MCF 10A (cell line): Measurements from ENCODE around the gene SERINC3. TPM values are rescaled to one million over a fixed set of nuclear protein-coding genes. Genes with fewer than 3 reads are reported as not detected.
A peak's percentile ranks its signal among the peaks of the same experiment; 100 is the strongest.

ENCODE experiments used
- BruUV-seq: library from RNA; stranded (reverse); fragments of 400-500 nt; replicated peaks from 2 replicates; lab custom pipeline; 2021; lab: Mats Ljungman, UMichigan
- CTCF ChIA-PET: fragments of 300-600 bp; sonication (Branson Sonifier 250); formaldehyde crosslinking; extraction: SDS; loops from one replicate; lab custom pipeline; 2021; ENCODE audit warnings: antibody characterized with exemption, inconsistent platforms; lab: Yijun Ruan, JAX
- POLR2A ChIA-PET: fragments of 300-600, 350-650 bp; sonication (Branson Sonifier 250); formaldehyde crosslinking; extraction: SDS; loops from one replicate; lab custom pipeline; 2020; ENCODE audit warnings: antibody characterized with exemption, inconsistent platforms; lab: Yijun Ruan, JAX
- DNase-seq: peaks from one replicate; pipeline ENCODE4 v3.0.0-alpha.2; 2018; ENCODE audit not compliant: unreplicated experiment
- H3K27ac Mint-ChIP-seq: one replicate; pipeline ENCODE4 v1.8.0; 2022; ENCODE audit warnings: mild to moderate bottlenecking, low read depth, mixed read lengths; ENCODE audit not compliant: unreplicated experiment
- H3K27me3 Mint-ChIP-seq: one replicate; pipeline ENCODE4 v1.8.0; 2022; ENCODE audit warnings: mixed read lengths; ENCODE audit not compliant: insufficient read depth, unreplicated experiment
- H3K36me3 Mint-ChIP-seq: one replicate; pipeline ENCODE4 v1.8.0; 2022; ENCODE audit warnings: mild to moderate bottlenecking, moderate library complexity, mixed read lengths; ENCODE audit not compliant: insufficient read depth, unreplicated experiment
- H3K4me1 Mint-ChIP-seq: one replicate; pipeline ENCODE4 v1.8.0; 2022; ENCODE audit warnings: mixed read lengths; ENCODE audit not compliant: insufficient read depth, unreplicated experiment
- H3K4me3 Mint-ChIP-seq: one replicate; pipeline ENCODE4 v1.8.0; 2022; ENCODE audit warnings: mild to moderate bottlenecking, moderate library complexity, mixed read lengths; ENCODE audit not compliant: unreplicated experiment
- H3K9me3 Mint-ChIP-seq: one replicate; pipeline ENCODE4 v1.8.0; 2022; ENCODE audit warnings: mixed read lengths; ENCODE audit not compliant: unreplicated experiment
- intact Hi-C: fragments of 100-400 bp; cut with micrococcal nuclease; formaldehyde crosslinking; loops from 2 replicates; pipeline ENCODE4 v1.14.1; 2022
- total RNA-seq: library from RNA; stranded (reverse); gene quantifications from 2 replicates; pipeline ENCODE4 v1.2.3, GENCODE V29; 2022
- TF ChIP-seq, protein P1 (sequence below): fragments of 200-600 bp; IDR thresholded peaks from one replicate; pipeline ENCODE4 v1.8.0; 2022; ENCODE audit warnings: antibody characterized with exemption, mild to moderate bottlenecking; ENCODE audit not compliant: unreplicated experiment

The SERINC3 gene
- total RNA-seq, 1 experiment from 2014 or later, result 104 TPM

DNA sequence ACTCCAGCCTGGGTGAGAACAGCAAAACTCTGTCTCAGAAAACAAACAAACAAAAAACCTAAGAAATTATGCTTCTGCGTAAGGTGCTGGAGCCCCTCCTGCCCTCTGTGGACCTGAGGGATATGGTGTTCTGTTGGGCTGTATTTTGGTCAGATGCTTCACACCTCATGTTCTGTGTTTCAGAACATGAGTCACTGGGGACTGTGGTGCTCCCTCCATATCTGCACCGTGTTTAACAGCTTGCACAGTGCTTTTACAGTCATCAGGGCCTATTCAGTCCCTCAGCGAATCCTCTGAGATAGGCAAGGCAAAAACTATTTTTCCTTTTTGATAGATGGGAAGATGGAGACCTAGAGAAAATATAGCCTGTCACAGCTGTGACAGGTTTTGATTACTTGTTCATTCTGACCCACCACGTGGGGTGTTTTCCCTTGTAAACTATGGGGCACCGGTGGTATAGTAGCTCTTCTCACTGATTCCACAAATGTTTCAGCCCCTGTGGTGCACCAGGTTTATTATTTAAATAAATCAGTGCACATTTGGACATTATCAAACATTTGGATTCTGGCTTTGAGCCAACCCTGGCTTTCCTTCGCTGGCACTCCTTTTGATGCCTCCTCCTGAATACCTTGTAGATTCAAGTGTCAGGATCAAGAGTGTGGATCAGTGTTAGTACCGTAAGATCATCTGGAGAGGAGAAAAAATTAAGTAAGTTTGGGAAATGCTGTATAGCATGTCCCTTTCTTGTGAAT, 36.6 kb downstream of the SERINC3 start:
- BruUV-seq, result no TSS peak
- Mint-ChIP-seq H3K27me3 (no peaks in the 10 kb centered on the region), H3K36me3 (peaks cover 97% of the 10 kb centered on the region), H3K4me1 (peaks cover 5% of the 10 kb centered on the region), H3K27ac (no peak overlapping the region), H3K9me3 (no peaks in the 10 kb centered on the region), H3K4me3 (no peak overlapping the region)
- DNase-seq, result no peak
- intact Hi-C loops, result no loop called here
- POLR2A ChIA-PET, result interaction anchor here (0.6 to 3.1 kb wide), 3 partner anchors 9 to 22 kb away, joined by 3 to 24 read pairs (median 12); partner anchors contain the start of gene TTPAL
- TF ChIP-seq, protein P1, sequence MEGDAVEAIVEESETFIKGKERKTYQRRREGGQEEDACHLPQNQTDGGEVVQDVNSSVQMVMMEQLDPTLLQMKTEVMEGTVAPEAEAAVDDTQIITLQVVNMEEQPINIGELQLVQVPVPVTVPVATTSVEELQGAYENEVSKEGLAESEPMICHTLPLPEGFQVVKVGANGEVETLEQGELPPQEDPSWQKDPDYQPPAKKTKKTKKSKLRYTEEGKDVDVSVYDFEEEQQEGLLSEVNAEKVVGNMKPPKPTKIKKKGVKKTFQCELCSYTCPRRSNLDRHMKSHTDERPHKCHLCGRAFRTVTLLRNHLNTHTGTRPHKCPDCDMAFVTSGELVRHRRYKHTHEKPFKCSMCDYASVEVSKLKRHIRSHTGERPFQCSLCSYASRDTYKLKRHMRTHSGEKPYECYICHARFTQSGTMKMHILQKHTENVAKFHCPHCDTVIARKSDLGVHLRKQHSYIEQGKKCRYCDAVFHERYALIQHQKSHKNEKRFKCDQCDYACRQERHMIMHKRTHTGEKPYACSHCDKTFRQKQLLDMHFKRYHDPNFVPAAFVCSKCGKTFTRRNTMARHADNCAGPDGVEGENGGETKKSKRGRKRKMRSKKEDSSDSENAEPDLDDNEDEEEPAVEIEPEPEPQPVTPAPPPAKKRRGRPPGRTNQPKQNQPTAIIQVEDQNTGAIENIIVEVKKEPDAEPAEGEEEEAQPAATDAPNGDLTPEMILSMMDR, result no peak
- CTCF ChIA-PET, result interaction anchor here (0.6 kb wide), 1 partner anchor 8 kb away, joined by 3 read pairs; no protein-coding TSS in a partner anchor

DNA sequence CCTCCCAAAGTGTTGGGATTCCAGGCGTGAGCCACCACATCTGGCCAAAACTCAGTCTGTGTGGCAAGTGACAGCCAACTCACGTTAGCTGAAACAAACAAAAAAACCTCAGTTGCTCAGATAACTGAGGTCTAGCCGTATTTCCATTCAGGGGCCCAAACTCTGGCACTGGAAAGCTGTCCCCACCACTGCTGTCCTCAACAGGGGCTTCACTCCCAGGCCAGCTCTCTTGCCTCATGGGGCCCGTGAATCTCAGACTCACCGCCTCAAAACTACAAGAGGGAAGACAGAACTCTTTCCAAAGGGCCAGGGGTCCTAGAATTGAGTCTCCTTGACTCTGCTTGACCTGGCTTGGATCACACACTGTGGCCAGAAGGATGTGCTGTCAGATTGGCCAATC, 38.8 kb downstream of the SERINC3 start:
- H3K9me3 Mint-ChIP-seq, result no peaks in the 10 kb centered on the region
- no peak for DNase-seq
- H3K27ac Mint-ChIP-seq, result no peak overlapping the region
- no TSS peak for BruUV-seq
- H3K27me3 Mint-ChIP-seq, result no peaks in the 10 kb centered on the region
- ChIA-PET CTCF (interaction anchor here (0.7 to 1.3 kb wide), 3 partner anchors 12 to 201 kb away, joined by 3 to 5 read pairs (median 4); no protein-coding TSS in a partner anchor), POLR2A (interaction anchor here (1.0 to 3.1 kb wide), 5 partner anchors 9 to 126 kb away, joined by 3 to 24 read pairs (median 4); no protein-coding TSS in a partner anchor)
- intact Hi-C loops, result no loop called here
- no peak overlapping the region for H3K4me3 Mint-ChIP-seq
- peaks cover 77% of the 10 kb centered on the region for H3K36me3 Mint-ChIP-seq
- TF ChIP-seq, protein P1, result no peak
- H3K4me1 Mint-ChIP-seq, result peaks cover 5% of the 10 kb centered on the region

DNA sequence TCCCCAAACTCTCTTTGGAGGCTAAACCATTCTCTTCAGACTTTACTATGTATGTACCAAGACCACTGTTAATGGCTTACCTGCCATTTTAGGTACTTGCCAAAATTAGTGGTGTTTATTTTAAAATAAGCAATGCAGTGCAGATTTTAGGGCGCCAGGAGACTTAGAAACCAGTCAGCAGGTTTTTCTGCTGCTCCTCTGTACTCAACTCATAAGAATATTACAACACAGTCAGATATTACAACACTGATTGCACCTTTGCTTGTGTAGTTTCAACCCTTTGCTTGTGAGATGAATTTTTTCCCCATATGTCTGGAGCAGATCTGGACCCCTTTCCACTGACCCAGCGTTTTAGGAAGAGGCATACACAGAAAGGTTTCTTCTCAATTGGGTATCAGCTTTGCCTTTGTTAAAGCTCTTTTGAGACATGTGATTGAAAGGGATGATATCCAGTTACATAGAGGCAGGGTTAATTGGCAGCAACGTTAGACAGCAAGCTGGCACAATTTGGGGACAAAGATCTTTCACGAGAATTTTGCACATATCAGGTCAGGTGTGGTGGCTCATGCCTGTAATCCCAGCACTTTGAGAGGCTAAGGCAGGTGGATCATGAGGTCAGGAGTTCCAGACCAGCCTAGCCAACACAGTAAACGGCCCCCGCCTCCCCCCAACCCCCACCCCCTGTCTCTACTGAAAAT, 40.0 kb downstream of the SERINC3 start:
- BruUV-seq, result no TSS peak
- peak overlapping the region; percentile 67 for H3K27ac Mint-ChIP-seq
- no peak for DNase-seq
- H3K36me3 Mint-ChIP-seq, result peaks cover 67% of the 10 kb centered on the region
- H3K9me3 Mint-ChIP-seq, result no peaks in the 10 kb centered on the region
- H3K4me3 Mint-ChIP-seq, result no peak overlapping the region
- peaks cover 10% of the 10 kb centered on the region for H3K4me1 Mint-ChIP-seq
- H3K27me3 Mint-ChIP-seq, result no peaks in the 10 kb centered on the region
- TF ChIP-seq, protein P1, result no peak
- ChIA-PET CTCF (interaction anchor here (0.6 kb wide), 1 partner anchor 156 kb away, joined by 5 read pairs; no protein-coding TSS in a partner anchor), POLR2A (interaction anchor here (0.6 to 1.6 kb wide), 5 partner anchors 14 to 1297 kb away, joined by 3 read pairs; no protein-coding TSS in a partner anchor)
- intact Hi-C loops, result no loop called here

DNA sequence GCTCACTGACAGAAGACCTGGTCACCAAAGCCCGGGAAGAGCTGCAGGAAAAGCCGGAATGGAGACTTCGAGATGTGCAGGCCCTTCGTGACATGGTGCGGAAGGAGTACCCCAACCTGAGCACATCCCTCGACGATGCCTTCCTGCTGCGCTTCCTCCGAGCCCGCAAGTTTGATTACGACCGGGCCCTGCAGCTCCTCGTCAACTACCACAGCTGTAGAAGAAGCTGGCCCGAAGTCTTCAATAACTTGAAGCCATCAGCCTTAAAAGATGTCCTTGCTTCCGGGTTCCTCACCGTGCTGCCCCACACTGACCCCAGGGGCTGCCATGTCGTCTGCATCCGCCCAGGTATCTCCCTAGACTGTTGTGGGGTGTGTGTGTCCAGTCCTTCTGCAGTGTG, 41.8 kb downstream of the SERINC3 start:
- intact Hi-C loops, result no loop called here
- POLR2A ChIA-PET, result interaction anchor here (0.6 to 1.7 kb wide), 4 partner anchors 10 to 42 kb away, joined by 3 to 8 read pairs (median 5); partner anchors contain the start of gene SERINC3
- no peaks in the 10 kb centered on the region for H3K27me3 Mint-ChIP-seq
- DNase-seq, result no peak
- TF ChIP-seq, protein P1, result no peak
- peaks cover 23% of the 10 kb centered on the region for H3K4me1 Mint-ChIP-seq
- peaks cover 49% of the 10 kb centered on the region for H3K36me3 Mint-ChIP-seq
- CTCF ChIA-PET, result interaction anchor here (0.6 to 1.3 kb wide), 4 partner anchors 9 to 169 kb away, joined by 3 to 6 read pairs (median 3); partner anchors contain the start of gene FITM2
- no peak overlapping the region for H3K27ac Mint-ChIP-seq
- no peak overlapping the region for H3K4me3 Mint-ChIP-seq
- no peaks in the 10 kb centered on the region for H3K9me3 Mint-ChIP-seq
- BruUV-seq, result no TSS peak
